Right cardiac atrium (tissue), 5 donors: ENCODE results near the gene ADAM8. TPM values are rescaled to one million over a fixed set of nuclear protein-coding genes. Genes with fewer than 3 reads are reported as not detected.

Experiments
- ATAC-seq, 2 donors: fragments of 200-7000 bp; cut with Tn5 transposase; one replicate each; pipeline versions ENCODE4 v1.8.0 to v1.9.1; 2020; ENCODE audit warnings: moderate library complexity in 2 of 2, mild to moderate bottlenecking in 1 of 2
- DNase-seq, 3 donors: peaks; one replicate each; pipeline ENCODE4 v3.0.0-alpha.2; 2020
- H3K27ac ChIP-seq: one replicate; pipeline ENCODE4 v1.5.1; 2013; ENCODE audit warnings: mild to moderate bottlenecking, low read length, control low read depth, moderate library complexity
- H3K27me3 ChIP-seq: one replicate; pipeline ENCODE4 v1.6.1; 2013; ENCODE audit not compliant: control insufficient read depth, insufficient read depth
- H3K4me1 ChIP-seq: one replicate; pipeline ENCODE4 v1.6.1; 2013; ENCODE audit warnings: low read length; ENCODE audit not compliant: control insufficient read depth, insufficient read depth
- H3K4me3 ChIP-seq: one replicate; pipeline ENCODE4 v1.5.1; 2013; ENCODE audit warnings: low read length, control low read depth
- H3K9me3 ChIP-seq: one replicate; pipeline ENCODE4 v1.6.1; 2013; ENCODE audit warnings: low read length; ENCODE audit not compliant: control insufficient read depth
- WGBS: extraction: QIAGEN DNeasy Blood & Tissue Kit; methylation state at CpG from one replicate; pipeline ENCODE4 v1.1.7; 2013; 5-methylcytosine and 5-hydroxymethylcytosine counted together
- intact Hi-C, 4 donors: fragments of 100-400 bp; cut with DNase I; formaldehyde crosslinking; loops; one replicate each; pipeline versions ENCODE4 v1.11.0 to v1.14.0; 2022 to 2023
- polyA plus RNA-seq: library from polyadenylated mRNA; stranded (reverse); fragments of 200-250 nt; gene quantifications from one replicate; pipeline ENCODE4 v1.2.3, GENCODE V29; 2013
- total RNA-seq, 4 donors: library from RNA; stranded (reverse); fragmentation: NEBNext Ultra II Directional; extraction: Animal tissue kit (Norgen Biotek cat#: 25700); gene quantifications; one replicate each; pipeline ENCODE4 v1.2.1, GENCODE V29; 2021
- donor health status: healthy with polysubstance abuse.
- donor health status: DM: no; HTN: yes; CAD: no.
- donor health status: DM: no; HTN: no; CAD: no.
- donor health status: DM: no; HTN: yes; CAD: no; lungs with severe emphysema.
- donor health status: DM: yes; HTN: yes; CAD: no.

Gene ADAM8
- total and polyA plus RNA-seq, 5 donors, result 0.50 to 2.1 (median 1.4) TPM

DNA sequence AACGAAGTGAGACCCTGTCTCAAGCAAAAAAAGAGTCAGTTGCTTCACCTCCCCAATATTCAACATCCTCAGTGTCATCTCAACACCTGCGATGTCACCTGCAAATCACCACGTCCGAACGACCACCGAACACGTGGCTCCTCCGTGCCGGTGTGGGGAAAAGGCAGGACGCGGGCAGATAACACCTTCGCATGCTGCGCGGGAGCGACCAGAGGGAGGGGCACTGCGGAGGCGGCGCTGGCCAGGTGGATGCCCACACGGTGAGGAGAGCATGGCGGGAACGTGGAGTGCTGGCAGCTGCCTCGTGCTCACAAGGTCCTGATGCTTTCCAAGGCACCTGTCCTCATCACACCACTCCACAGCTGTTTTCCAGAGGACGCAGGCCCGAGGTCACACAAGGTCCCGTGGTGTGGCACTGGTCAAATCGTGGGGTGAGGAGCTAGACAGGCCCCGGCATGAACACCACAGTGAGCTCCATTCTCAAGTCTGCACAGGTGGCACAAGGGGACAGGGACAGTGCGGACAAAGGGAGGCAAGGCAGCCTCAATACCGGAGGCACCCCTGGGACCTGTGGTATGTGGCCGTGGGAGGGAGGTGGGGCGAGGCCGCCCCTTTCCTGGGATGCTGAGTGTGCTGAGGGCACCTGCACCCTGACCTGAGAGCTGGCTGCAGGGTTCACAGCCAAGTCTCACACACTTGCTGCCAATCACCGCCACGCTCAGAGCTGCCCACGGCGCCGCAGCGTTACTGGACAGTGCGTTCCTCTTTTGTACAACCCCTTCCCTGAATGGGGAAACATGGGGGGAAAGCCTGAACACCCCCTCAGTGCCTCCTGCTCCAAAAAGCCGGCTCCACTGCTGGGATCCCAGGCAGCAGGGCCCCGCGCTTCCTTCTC is 19.0 kb upstream of the ADAM8 start:
- intact Hi-C loops, result no loop called here
- 93% methylated on average over 42 of the region's 42 CpGs for WGBS
- Histone ChIP-seq H3K4me1 (no peaks in the 10 kb centered on the region), H3K9me3 (no peaks in the 10 kb centered on the region), H3K27ac (no peak overlapping the region), H3K27me3 (no peaks in the 10 kb centered on the region), H3K4me3 (no peak overlapping the region)
- peak in 1 of 3 donors; percentile 47 for DNase-seq
- ATAC-seq, result peak; percentile 27 to 28

DNA sequence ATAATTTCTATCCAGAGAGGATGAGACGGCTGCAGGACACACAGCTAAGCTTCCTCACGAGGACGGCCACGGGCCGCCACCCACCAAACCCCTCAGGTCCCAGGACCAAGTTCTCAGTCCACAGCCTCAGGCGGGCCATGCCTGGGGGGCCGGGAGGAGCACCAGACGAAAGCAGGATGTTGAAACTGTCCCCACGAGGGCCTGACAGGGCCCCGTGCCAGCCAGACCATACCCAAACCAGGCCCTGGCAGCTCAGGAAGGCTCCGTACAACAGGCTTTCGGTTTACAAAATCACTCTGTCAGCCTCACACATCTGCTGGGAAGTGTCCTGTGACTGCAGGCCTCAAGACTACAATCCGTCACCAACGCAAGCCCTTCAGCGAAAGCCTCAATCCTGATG is 17.5 kb upstream of the ADAM8 start:
- ATAC-seq (peak in 1 of 2 donors; percentile 54), DNase-seq (peak in 2 of 3 donors; percentile 39 to 47)
- WGBS, result 83% methylated on average over 15 of the region's 15 CpGs
- Histone ChIP-seq H3K4me1 (no peaks in the 10 kb centered on the region), H3K27me3 (no peaks in the 10 kb centered on the region), H3K27ac (no peak overlapping the region), H3K9me3 (no peaks in the 10 kb centered on the region), H3K4me3 (no peak overlapping the region)
- intact Hi-C loops, result no loop called here

DNA sequence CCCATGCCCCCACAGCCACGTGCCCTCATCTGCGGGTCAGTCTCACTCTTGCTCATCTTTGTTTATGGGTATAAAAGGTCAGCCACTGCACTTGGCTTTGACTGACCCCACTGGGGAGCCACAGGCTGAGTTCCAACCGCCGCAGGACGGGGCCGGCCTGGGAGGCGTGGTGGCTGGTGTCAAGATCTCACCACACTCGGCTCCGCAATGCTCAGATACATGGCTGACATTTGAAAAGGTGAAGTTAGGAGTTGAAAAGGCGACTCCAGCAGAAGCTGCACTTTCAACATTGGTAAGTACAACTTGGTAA is 17.1 kb upstream of the ADAM8 start:
- H3K4me1 ChIP-seq, result no peaks in the 10 kb centered on the region
- 92% methylated on average over 10 of the region's 10 CpGs for WGBS
- intact Hi-C loops, result no loop called here
- no peak overlapping the region for H3K4me3 ChIP-seq
- no peak overlapping the region for H3K27ac ChIP-seq
- ATAC-seq, result no peak
- no peaks in the 10 kb centered on the region for H3K9me3 ChIP-seq
- H3K27me3 ChIP-seq, result no peaks in the 10 kb centered on the region
- no peak for DNase-seq

DNA sequence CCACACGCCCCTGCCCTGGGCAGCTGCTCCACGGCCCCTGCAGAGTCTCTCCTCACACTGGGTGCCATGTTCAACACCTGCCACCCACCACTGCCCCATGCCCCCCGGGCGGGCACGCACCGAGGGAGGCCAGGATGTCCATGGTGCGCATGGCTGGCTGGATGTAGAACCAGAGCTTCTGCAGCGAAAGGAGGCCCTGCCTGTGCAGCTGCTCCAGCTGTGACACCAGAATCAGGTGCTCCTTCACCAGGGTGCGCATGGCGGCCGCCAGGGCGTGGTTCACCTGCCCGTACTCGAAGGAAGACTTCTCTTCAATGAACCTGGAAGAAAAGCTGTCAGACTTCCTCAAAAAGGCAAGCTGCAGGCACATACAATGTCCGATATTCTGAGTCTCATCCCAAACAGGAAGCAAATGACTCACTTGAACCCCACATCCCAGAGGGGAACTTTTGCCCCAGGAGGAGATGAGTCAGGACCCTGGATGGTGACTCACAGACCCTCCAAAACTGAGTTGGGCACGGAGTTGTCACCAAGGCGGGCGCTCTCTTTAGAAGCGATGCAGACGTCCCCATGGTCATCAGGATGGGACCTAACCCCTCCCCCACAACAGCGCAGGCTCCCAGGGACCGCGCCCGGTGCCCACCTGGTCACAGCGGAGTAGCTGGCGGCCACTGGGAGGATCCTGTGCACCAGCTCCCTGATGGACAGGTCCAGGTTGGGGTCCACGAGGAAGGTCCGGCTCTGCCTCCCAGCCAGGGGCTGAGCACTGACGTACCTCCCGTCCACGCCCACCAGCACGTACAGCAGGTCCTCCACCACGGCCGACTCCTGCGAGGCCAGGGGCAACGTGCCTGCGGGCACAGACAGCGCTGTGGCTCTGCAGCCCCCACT is 16.5 kb upstream of the ADAM8 start:
- DNase-seq (peak in 2 of 3 donors; percentile 40 to 44), ATAC-seq (peak; percentile 6 to 34)
- Histone ChIP-seq H3K4me3 (no peak overlapping the region), H3K9me3 (no peaks in the 10 kb centered on the region), H3K27ac (no peak overlapping the region), H3K4me1 (no peaks in the 10 kb centered on the region), H3K27me3 (no peaks in the 10 kb centered on the region)
- WGBS, result 93% methylated on average over 38 of the region's 38 CpGs
- intact Hi-C loops, result no loop called here

DNA sequence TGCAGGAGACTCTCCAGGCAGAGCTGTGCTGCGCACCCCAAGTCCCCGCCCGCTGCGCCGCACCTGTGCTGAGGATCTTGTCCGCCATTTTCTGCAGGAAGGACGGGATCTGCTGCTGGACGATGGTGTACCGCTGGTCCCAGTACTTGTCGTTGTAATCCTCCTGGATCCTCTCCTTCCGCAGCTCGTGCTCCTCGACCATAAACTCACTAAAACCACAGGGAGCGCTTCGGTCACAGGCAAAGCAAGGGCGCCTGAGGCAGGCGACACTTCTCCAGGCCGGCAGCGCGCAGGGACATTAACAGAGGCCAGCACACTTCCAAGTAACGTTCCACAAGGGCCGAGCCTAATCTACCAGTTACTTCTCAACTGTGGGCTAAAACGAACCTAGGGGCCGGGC is 13.1 kb upstream of the ADAM8 start:
- H3K27me3 ChIP-seq, result no peaks in the 10 kb centered on the region
- intact Hi-C loops, result no loop called here
- ATAC-seq, result no peak
- H3K27ac ChIP-seq, result no peak overlapping the region
- WGBS, result 96% methylated on average over 24 of the region's 24 CpGs
- no peak overlapping the region for H3K4me3 ChIP-seq
- no peak for DNase-seq
- H3K9me3 ChIP-seq, result no peaks in the 10 kb centered on the region
- H3K4me1 ChIP-seq, result no peaks in the 10 kb centered on the region

DNA sequence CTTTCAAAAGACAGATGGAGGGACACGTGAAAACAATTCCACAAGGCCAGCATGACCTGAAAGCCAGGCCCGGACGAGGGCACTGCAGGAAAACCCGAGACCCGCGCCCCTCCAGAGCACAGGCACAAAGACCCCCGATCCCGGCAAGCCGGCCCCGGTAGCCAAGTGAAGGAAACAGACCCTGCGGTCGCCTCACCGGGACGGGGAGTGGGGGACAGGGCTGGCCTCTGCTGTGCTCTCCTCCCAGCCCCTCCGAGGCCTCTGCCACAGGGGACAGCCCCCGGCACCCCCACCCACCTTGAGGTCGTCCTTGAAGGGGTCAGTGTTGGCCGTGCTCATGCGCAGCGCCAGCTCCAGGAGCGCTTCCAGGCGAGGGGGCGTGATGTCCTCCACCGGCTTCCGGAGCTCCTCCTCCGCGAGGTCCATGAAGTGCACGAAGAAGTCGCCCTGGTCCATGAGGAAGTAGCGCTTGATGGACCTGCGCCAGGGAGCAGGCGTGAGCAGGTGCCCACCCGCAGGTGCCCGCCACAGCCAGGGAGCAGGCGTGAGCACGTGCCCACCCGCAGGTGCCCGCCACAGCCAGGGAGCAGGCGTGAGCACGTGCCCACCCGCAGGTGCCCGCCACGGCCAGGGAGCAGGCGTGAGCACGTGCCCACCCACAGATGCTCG is 11.3 kb upstream of the ADAM8 start:
- peak in 2 of 3 donors; percentile 48 to 51 for DNase-seq
- WGBS, result 95% methylated on average over 46 of the region's 46 CpGs
- no peak for ATAC-seq

DNA sequence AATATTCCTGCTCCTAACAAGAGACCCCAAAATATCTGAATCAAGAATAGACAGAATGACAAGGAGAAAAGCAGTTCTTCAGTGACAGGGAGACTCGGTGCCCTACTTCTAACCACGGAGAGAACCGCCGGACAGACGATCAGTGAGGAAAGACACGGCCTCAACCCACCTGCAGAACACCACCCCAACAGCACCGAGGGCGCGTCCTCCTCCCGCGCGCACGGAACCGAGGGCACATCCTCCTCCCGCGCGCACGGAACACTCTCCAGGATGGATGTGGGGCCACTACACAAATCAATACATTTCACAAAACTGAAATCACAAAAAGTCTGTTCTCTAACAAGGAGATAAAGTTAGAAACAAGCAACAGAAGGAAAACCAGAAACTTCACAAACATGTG is 9.7 kb upstream of the ADAM8 start:
- Histone ChIP-seq H3K9me3 (no peaks in the 10 kb centered on the region), H3K27me3 (no peaks in the 10 kb centered on the region), H3K4me3 (no peak overlapping the region), H3K27ac (no peak overlapping the region), H3K4me1 (no peaks in the 10 kb centered on the region)
- ATAC-seq, result no peak
- intact Hi-C loops, result no loop called here
- peak in 2 of 3 donors; percentile 43 to 47 for DNase-seq
- WGBS, result 94% methylated on average over 18 of the region's 18 CpGs

More for the DNA sequence above, 11.3 kb upstream of the ADAM8 start:
- Histone ChIP-seq H3K4me1 (no peaks in the 10 kb centered on the region), H3K27me3 (no peaks in the 10 kb centered on the region), H3K4me3 (no peak overlapping the region), H3K9me3 (no peaks in the 10 kb centered on the region), H3K27ac (no peak overlapping the region)
- intact Hi-C loops, result no loop called here

DNA sequence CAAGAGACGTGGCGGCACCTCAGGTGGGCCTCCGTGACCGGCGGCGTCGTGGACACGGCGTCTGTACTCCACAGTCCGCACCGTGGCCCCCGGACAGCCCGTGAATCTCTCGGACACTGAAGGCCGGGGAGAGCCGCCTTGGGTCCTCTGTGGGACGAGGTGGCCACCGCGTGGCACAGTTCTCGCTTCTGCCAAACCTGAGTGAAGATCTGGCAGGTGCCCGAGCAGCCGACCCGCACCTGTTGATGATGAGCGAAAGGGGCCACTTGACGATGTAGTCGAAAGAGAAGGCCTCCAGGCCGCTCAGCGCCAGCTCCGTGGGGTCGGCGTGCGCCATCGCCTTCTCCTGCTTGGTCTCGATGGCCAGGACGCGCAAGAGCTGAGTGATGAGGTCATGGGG is 8.5 kb upstream of the ADAM8 start:
- Histone ChIP-seq H3K4me1 (no peaks in the 10 kb centered on the region), H3K27ac (no peak overlapping the region), H3K9me3 (no peaks in the 10 kb centered on the region), H3K4me3 (no peak overlapping the region), H3K27me3 (no peaks in the 10 kb centered on the region)
- ATAC-seq, result no peak
- intact Hi-C loops, result no loop called here
- peak in 1 of 3 donors; percentile 56 for DNase-seq
- WGBS, result 95% methylated on average over 36 of the region's 36 CpGs

DNA sequence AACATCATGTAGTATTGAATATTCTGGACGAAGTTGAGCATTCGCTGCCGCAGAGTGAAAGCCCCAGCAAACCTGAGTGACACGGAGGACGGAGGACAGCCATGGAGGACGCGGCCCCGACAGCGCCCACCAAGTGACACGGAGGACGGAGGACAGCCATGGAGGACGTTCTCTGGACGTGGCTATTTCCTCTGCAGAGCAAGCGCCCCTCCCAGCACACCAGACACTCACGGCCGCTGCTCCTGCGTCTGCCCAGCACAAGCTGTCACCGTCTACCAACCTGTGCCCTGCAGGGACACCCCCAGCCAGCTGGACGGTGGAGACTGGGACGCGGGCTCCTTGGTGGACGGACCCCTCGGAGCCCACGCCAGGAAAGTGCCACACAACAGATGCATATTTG is 7.3 kb upstream of the ADAM8 start:
- no peak for ATAC-seq
- no peak overlapping the region for H3K27ac ChIP-seq
- WGBS, result 95% methylated on average over 24 of the region's 24 CpGs
- H3K4me3 ChIP-seq, result no peak overlapping the region
- no peaks in the 10 kb centered on the region for H3K9me3 ChIP-seq
- H3K27me3 ChIP-seq, result no peaks in the 10 kb centered on the region
- H3K4me1 ChIP-seq, result no peaks in the 10 kb centered on the region
- intact Hi-C loops, result no loop called here
- DNase-seq, result peak in 1 of 3 donors; percentile 50

DNA sequence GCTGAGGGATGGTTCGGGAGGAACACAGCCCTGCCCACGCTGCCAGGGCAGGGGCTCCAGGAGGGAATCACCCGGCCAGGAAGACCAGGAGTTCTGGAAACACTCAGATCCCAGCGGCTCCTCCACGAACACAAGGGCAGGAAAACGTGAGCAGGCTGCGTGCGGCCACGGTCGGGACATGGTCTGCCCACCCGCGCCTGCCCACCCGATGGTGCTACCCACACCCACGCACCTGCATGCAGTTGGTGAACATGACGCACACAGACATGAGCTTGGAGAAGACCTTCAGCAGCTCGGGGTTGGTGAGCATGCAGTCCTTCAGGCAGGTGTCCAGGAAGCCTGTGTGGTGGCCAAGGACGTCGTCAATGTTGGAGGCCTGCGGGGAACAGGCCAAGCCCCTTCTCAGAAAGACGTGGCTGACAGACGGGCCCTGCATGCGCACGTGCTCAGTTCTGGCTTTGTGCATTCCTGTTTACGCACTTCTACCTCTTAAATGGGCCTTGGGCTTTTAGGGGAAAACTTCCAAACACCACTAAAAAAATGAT is 6.2 kb upstream of the ADAM8 start:
- Histone ChIP-seq H3K27ac (no peak overlapping the region), H3K4me3 (no peak overlapping the region), H3K4me1 (no peaks in the 10 kb centered on the region), H3K27me3 (no peaks in the 10 kb centered on the region), H3K9me3 (no peaks in the 10 kb centered on the region)
- ATAC-seq (no peak), DNase-seq (peak in 1 of 3 donors; percentile 35)
- WGBS, result 92% methylated on average over 24 of the region's 24 CpGs
- intact Hi-C loops, result no loop called here
